Large intestine (tissue), 3 donors: ENCODE measurements around the gene WFDC1. TPM values are rescaled to one million over a fixed set of nuclear protein-coding genes. Genes with fewer than 3 reads are reported as not detected.
"Not testable (repeated sequence)": the region's sequence is repeated elsewhere in the genome, so short reads cannot be mapped to it uniquely, and the experiment has no call there.

Experiments
- DNase-seq, 2 donors: peaks; one replicate each; pipeline versions ENCODE4 v3.0.0 to v3.0.0-alpha.2; 2013
- H3K27ac ChIP-seq: one replicate; pipeline ENCODE4 v1.5.1; 2013; ENCODE audit warnings: low read length
- H3K27me3 ChIP-seq: 2 replicates; pipeline ENCODE4 v1.6.1; 2013; ENCODE audit warnings: low read length; ENCODE audit not compliant: control insufficient read depth, insufficient read depth
- H3K36me3 ChIP-seq: 2 replicates; pipeline ENCODE4 v1.6.1; 2013; ENCODE audit warnings: low read length; ENCODE audit not compliant: control insufficient read depth, insufficient read depth
- H3K4me1 ChIP-seq: one replicate; pipeline ENCODE4 v1.6.1; 2013; ENCODE audit warnings: low read length; ENCODE audit not compliant: control insufficient read depth, insufficient read depth
- H3K4me3 ChIP-seq: one replicate; pipeline ENCODE4 v1.5.1; 2013; ENCODE audit warnings: low read length
- H3K9me3 ChIP-seq: one replicate; pipeline ENCODE4 v1.6.1; 2013; ENCODE audit warnings: mild to moderate bottlenecking, low read depth, low read length, moderate library complexity; ENCODE audit not compliant: control insufficient read depth
- WGBS: methylation state at CpG from one replicate; pipeline ENCODE4 v1.1.5; 2013; ENCODE audit warnings: low lambda C conversion rate; ENCODE audit not compliant: insufficient coverage; 5-methylcytosine and 5-hydroxymethylcytosine counted together
- polyA plus RNA-seq: library from polyadenylated mRNA; unstranded; fragments of 120-200 nt; gene quantifications from one replicate; pipeline ENCODE4 v1.2.1, GENCODE V29; 2013

Gene WFDC1
- polyA plus RNA-seq, 1 donor = 18.6 TPM

- Histone ChIP-seq H3K4me1 (no peaks in the 10 kb centered on the region), H3K36me3 (no peaks in the 10 kb centered on the region), H3K4me3 (no peak overlapping the region), H3K9me3 (no peaks in the 10 kb centered on the region), H3K27ac (no peak overlapping the region), H3K27me3 (no peaks in the 10 kb centered on the region)
- no peak for DNase-seq
- no CpG with 5 or more reads among the region's 1 CpG for WGBS
These were observed 39.8 kb downstream of the WFDC1 start for GRCh38 chr16:84334482-84334881.

GRCh38 chr16:84337236-84337635 is 42.6 kb downstream of the WFDC1 start:
- H3K9me3 ChIP-seq, H3K36me3 ChIP-seq, H3K27ac ChIP-seq, H3K27me3 ChIP-seq, H3K4me1 ChIP-seq, H3K4me3 ChIP-seq, DNase-seq: not testable (repeated sequence)

GRCh38 chr16:84339311-84339710 is 44.6 kb downstream of the WFDC1 start:
- H3K9me3 ChIP-seq = no peaks in the 10 kb centered on the region
- DNase-seq = no peak
- H3K36me3 ChIP-seq = no peaks in the 10 kb centered on the region
- H3K4me3 ChIP-seq = no peak overlapping the region
- no CpG with 5 or more reads among the region's 5 CpGs for WGBS
- no peak overlapping the region for H3K27ac ChIP-seq
- no peaks in the 10 kb centered on the region for H3K27me3 ChIP-seq
- no peaks in the 10 kb centered on the region for H3K4me1 ChIP-seq

- DNase-seq = no peak
- H3K27ac ChIP-seq = no peak overlapping the region
- H3K27me3 ChIP-seq = no peaks in the 10 kb centered on the region
- H3K9me3 ChIP-seq = no peaks in the 10 kb centered on the region
- no peaks in the 10 kb centered on the region for H3K36me3 ChIP-seq
- H3K4me1 ChIP-seq = no peaks in the 10 kb centered on the region
- H3K4me3 ChIP-seq = no peak overlapping the region
- 90% methylated on average over 2 of the region's 9 CpGs for WGBS
These were observed 45.1 kb downstream of the WFDC1 start for GRCh38 chr16:84339766-84340165.

GRCh38 chr16:84340325-84341040 is 45.8 kb downstream of the WFDC1 start:
- DNase-seq = peak; percentile 72 to 85
- no peak overlapping the region for H3K27ac ChIP-seq
- H3K36me3 ChIP-seq = no peaks in the 10 kb centered on the region
- H3K9me3 ChIP-seq = no peaks in the 10 kb centered on the region
- H3K27me3 ChIP-seq = no peaks in the 10 kb centered on the region
- WGBS = no CpG with 5 or more reads among the region's 18 CpGs
- no peaks in the 10 kb centered on the region for H3K4me1 ChIP-seq
- H3K4me3 ChIP-seq = no peak overlapping the region

GRCh38 chr16:84341528-84342295 is 47.0 kb downstream of the WFDC1 start:
- peak; percentile 48 to 68 for DNase-seq
- Histone ChIP-seq H3K27me3 (no peaks in the 10 kb centered on the region), H3K4me1 (no peaks in the 10 kb centered on the region), H3K4me3 (no peak overlapping the region), H3K27ac (no peak overlapping the region), H3K9me3 (no peaks in the 10 kb centered on the region), H3K36me3 (no peaks in the 10 kb centered on the region)
- 89% methylated on average over 3 of the region's 24 CpGs for WGBS

- H3K9me3 ChIP-seq, H3K36me3 ChIP-seq, DNase-seq, H3K27ac ChIP-seq, H3K4me3 ChIP-seq, H3K4me1 ChIP-seq, H3K27me3 ChIP-seq: not testable (repeated sequence)
- no CpG with 5 or more reads among the region's 10 CpGs for WGBS
These were observed 49.1 kb downstream of the WFDC1 start for GRCh38 chr16:84343800-84344199.

- Histone ChIP-seq H3K4me1 (no peaks in the 10 kb centered on the region), H3K9me3 (no peaks in the 10 kb centered on the region), H3K27ac (no peak overlapping the region), H3K36me3 (no peaks in the 10 kb centered on the region), H3K27me3 (no peaks in the 10 kb centered on the region), H3K4me3 (no peak overlapping the region)
- DNase-seq = no peak
- no CpG with 5 or more reads among the region's 8 CpGs for WGBS
These were observed 50.1 kb downstream of the WFDC1 start for GRCh38 chr16:84344781-84345180.

GRCh38 chr16:84347161-84347560 is 52.5 kb downstream of the WFDC1 start:
- WGBS = no CpG with 5 or more reads among the region's 9 CpGs
- Histone ChIP-seq H3K4me1 (peaks cover 13% of the 10 kb centered on the region), H3K27ac (no peak overlapping the region), H3K9me3 (no peaks in the 10 kb centered on the region), H3K27me3 (no peaks in the 10 kb centered on the region), H3K4me3 (no peak overlapping the region), H3K36me3 (no peaks in the 10 kb centered on the region)
- no peak for DNase-seq

GRCh38 chr16:84348386-84348888 is 53.8 kb downstream of the WFDC1 start:
- 87% methylated on average over 2 of the region's 6 CpGs for WGBS
- Histone ChIP-seq H3K36me3 (no peaks in the 10 kb centered on the region), H3K27me3 (no peaks in the 10 kb centered on the region), H3K27ac (no peak overlapping the region), H3K4me3 (no peak overlapping the region), H3K9me3 (no peaks in the 10 kb centered on the region), H3K4me1 (peaks cover 13% of the 10 kb centered on the region)
- no peak for DNase-seq
